ENCODE results near the gene BSDC1.
A peak's percentile ranks its signal among the peaks of the same experiment; 100 is the strongest.
"Not testable (repeated sequence)": the region's sequence is repeated elsewhere in the genome, so short reads cannot be mapped to it uniquely, and the experiment has no call there.

The BSDC1 gene

DNA sequence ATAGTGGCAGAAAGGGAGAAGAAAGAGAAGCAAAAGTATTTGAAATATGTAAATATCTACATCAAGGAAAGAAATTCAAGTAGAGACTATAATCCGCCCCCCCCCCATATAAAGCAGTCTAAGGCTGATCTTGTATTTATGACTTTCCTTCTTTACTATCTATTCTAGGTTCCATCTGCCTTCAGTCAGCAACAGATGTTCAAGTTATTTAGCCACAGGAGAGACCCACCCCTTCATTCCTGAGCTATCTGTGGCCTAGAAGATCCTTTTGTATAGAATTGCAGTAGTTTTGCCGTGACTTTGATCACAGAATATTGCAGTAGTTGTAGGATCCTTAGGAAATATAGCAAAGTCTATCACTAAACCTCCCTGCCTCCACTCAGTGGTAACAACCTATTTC is 10.7 kb upstream of the BSDC1 start:
- H3K4me3 ChIP-seq (ENCODE audit: low read depth, low read length) = no peak overlapping the region
- TF ChIP-seq, protein P1, sequence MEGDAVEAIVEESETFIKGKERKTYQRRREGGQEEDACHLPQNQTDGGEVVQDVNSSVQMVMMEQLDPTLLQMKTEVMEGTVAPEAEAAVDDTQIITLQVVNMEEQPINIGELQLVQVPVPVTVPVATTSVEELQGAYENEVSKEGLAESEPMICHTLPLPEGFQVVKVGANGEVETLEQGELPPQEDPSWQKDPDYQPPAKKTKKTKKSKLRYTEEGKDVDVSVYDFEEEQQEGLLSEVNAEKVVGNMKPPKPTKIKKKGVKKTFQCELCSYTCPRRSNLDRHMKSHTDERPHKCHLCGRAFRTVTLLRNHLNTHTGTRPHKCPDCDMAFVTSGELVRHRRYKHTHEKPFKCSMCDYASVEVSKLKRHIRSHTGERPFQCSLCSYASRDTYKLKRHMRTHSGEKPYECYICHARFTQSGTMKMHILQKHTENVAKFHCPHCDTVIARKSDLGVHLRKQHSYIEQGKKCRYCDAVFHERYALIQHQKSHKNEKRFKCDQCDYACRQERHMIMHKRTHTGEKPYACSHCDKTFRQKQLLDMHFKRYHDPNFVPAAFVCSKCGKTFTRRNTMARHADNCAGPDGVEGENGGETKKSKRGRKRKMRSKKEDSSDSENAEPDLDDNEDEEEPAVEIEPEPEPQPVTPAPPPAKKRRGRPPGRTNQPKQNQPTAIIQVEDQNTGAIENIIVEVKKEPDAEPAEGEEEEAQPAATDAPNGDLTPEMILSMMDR (IDR thresholded peaks at IDR 0.05; ENCODE audit: borderline replicate concordance, insufficient read depth, low read depth, low read length) = no peak

DNA sequence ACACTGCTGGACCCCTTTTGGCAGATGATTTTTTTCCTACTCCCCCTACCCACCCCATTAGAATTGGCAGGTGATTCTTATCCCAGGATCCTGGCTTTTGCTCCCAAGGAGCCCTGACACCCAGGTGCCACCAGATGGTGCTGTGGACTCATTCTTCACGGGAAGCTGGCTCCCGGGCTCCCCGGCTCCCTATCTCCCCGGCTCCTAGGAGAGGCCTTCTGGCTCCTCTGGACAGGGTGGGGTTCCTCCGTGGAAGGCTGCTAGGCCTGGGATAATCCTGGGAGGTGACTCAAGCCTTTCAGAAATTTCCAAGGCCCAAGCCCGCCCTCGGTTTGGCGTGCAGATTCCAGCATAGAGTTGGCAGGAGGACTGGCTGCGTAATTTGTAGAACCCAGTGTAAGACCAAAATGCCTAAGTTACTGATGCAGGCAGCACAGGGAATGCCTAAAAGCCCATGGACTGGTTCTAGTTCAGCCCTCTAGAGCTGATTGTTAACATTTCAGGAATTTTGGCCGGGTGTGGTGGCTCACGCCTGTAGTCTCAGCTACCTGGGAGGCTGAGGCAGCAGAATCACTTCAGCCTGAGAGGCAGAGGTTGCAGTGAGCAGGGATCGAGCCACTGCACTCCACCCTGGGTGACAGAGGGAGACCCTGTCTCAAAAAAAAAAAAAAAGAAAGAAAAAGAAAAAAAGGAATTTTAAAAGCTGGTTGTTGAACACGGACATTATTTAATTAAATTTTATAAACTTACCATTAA is 6.8 kb upstream of the BSDC1 start:
- H3K4me3 ChIP-seq (ENCODE audit: low read depth, low read length) = no peak overlapping the region
- TF ChIP-seq, protein P1 (IDR thresholded peaks at IDR 0.05; ENCODE audit: borderline replicate concordance, insufficient read depth, low read depth, low read length) = peak; percentile 85

- TF ChIP-seq, protein P1 (IDR thresholded peaks at IDR 0.05; ENCODE audit: borderline replicate concordance, insufficient read depth, low read depth, low read length) = no peak
These were observed 5.6 kb upstream of the BSDC1 start for GRCh38 chr1:32399843-32400242.

DNA sequence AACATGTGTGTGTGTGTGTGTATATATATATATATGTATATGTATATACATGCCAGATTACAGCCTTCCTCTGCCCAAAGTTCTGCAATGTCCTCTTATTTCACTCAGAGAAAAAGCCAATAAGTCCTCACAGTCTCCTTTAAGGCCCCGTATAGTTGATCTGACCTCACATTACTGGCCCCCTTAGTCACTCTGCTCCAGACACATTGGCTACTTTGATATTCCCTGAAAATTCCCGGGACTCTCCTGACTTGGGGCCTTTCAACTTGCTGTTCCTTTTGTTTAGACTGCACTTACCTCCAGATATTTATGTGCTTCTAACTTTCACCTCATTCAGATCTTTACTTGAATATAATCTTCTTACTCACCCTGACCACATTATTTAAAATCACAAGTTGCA is 4.2 kb upstream of the BSDC1 start:
- H3K4me3 ChIP-seq (ENCODE audit: low read depth, low read length) = no peak overlapping the region
- TF ChIP-seq, protein P1 (IDR thresholded peaks at IDR 0.05; ENCODE audit: borderline replicate concordance, insufficient read depth, low read depth, low read length) = no peak

More at GRCh38 chr1:32399843-32400242, 5.6 kb upstream of the BSDC1 start:
- H3K4me3 ChIP-seq (ENCODE audit: low read depth, low read length) = no peak overlapping the region

- not testable (repeated sequence) for H3K4me3 ChIP-seq (ENCODE audit: low read depth, low read length)
These were observed 2.3 kb upstream of the BSDC1 start for GRCh38 chr1:32396524-32396923.

DNA sequence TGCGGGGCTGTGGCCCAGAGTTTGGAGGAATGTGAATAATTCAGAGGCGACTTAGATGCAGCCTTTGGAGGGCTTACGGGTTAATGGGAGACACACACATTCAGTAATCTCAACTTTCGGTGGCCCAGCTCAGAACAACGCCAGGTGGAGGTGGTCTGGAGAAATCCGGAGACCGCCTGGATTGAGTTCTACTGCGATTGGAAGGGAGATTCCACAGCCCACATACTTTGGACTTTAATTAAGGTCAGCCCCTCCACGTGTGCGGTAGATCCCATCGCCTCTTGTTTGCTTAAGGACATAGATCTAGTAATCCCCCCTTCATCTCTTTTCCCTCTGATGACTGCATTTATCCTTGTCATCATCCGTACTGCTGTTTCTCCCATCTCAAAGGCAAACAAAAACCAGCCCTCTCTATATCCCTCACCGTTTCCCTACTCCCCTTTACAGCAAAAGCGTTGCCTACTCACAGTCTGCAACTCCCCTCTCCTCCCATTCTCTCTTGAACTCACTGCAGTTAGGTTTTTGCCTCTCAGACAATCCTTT is 720 bp upstream of the BSDC1 start:
- peak overlapping the region; percentile 89 for H3K4me3 ChIP-seq (ENCODE audit: low read depth, low read length)

GRCh38 chr1:32393832-32394140 is 455 bp downstream of the BSDC1 start:
- peak overlapping the region; percentile 89 for H3K4me3 ChIP-seq (ENCODE audit: low read depth, low read length)
- TF ChIP-seq, protein P1 (IDR thresholded peaks at IDR 0.05; ENCODE audit: borderline replicate concordance, insufficient read depth, low read depth, low read length) = no peak

More for the DNA sequence above, 720 bp upstream of the BSDC1 start:
- TF ChIP-seq, protein P1 (IDR thresholded peaks at IDR 0.05; ENCODE audit: borderline replicate concordance, insufficient read depth, low read depth, low read length) = no peak

Data from GM12875 (cell line).